Smooth muscle cell (in vitro differentiated cells): Measurements from ENCODE around the gene KIAA1328. TPM values are rescaled to one million over a fixed set of nuclear protein-coding genes. Genes with fewer than 3 reads are reported as not detected.

Experiments used
- DNase-seq: peaks from one replicate; lab custom pipeline; 2025; ENCODE audit not compliant: unreplicated experiment; lab: John Stamatoyannopoulos, UW
- H2AFZ ChIP-seq: fragments of 200-600 bp; sonication (generic); 2 replicates; pipeline ENCODE4 v1.6.0; 2016; ENCODE audit warnings: antibody characterized with exemption, low read depth, mild to moderate bottlenecking
- H3F3A ChIP-seq: fragments of 200-600 bp; sonication (generic); 2 replicates; pipeline ENCODE4 v1.6.0; 2017; ENCODE audit warnings: antibody characterized with exemption, low read depth
- H3K27ac ChIP-seq: fragments of 200-600 bp; sonication (generic); 2 replicates; pipeline ENCODE4 v1.5.1; 2016; ENCODE audit warnings: low read depth, mild to moderate bottlenecking
- H3K27me3 ChIP-seq: fragments of 200-600 bp; sonication (generic); 2 replicates; pipeline ENCODE4 v1.6.1; 2016; ENCODE audit warnings: low read depth, mild to moderate bottlenecking
- H3K36me3 ChIP-seq: fragments of 200-600 bp; sonication (generic); 2 replicates; pipeline ENCODE4 v1.5.1; 2016; ENCODE audit warnings: low read depth
- H3K4me1 ChIP-seq: fragments of 200-600 bp; sonication (generic); 2 replicates; pipeline ENCODE4 v1.5.1; 2016; ENCODE audit warnings: low read depth
- H3K4me2 ChIP-seq: fragments of 200-600 bp; sonication (generic); 2 replicates; pipeline ENCODE4 v1.6.0; 2016; ENCODE audit warnings: mild to moderate bottlenecking
- H3K4me3 ChIP-seq: fragments of 200-600 bp; sonication (generic); 2 replicates; pipeline ENCODE4 v1.5.1; 2016; ENCODE audit warnings: mild to moderate bottlenecking
- H3K79me2 ChIP-seq: fragments of 200-600 bp; sonication (generic); 2 replicates; pipeline ENCODE4 v1.6.0; 2016; ENCODE audit warnings: low read depth, mild to moderate bottlenecking
- H3K9ac ChIP-seq: fragments of 200-600 bp; sonication (generic); 2 replicates; pipeline ENCODE4 v1.6.0; 2016; ENCODE audit warnings: low read depth
- H3K9me3 ChIP-seq: fragments of 200-600 bp; sonication (generic); replicated peaks from 2 replicates; pipeline ENCODE4 v1.5.1; 2016; ENCODE audit warnings: low read depth
- H4K20me1 ChIP-seq: fragments of 200-600 bp; sonication (generic); 2 replicates; pipeline ENCODE4 v1.6.0; 2016; ENCODE audit warnings: low read depth
- WGBS: methylation state at CpG from one replicate; pipeline ENCODE4 v1.1.7; 2016; ENCODE audit warnings: low lambda C conversion rate; 5-methylcytosine and 5-hydroxymethylcytosine counted together
- polyA plus RNA-seq: library from polyadenylated mRNA; unstranded; fragments of >200 nt; fragmentation: Nextera tagmentation; extraction: Ambion mirVana; gene quantifications from 2 replicates; pipeline ENCODE4 v1.2.1, GENCODE V29; 2016
- total RNA-seq: library from RNA; depleted of rRNA; stranded (reverse); fragments of >200 nt; gene quantifications from 2 replicates; pipeline ENCODE4 v1.2.3, GENCODE V29; 2014
- TF ChIP-seq, protein P1 (sequence below): fragments of 200-600 bp; sonication (generic); IDR thresholded peaks from 2 replicates; pipeline ENCODE4 v1.5.1; 2017; ENCODE audit warnings: borderline replicate concordance, mild to moderate bottlenecking, antibody characterized with exemption; ENCODE audit not compliant: insufficient read depth, poor library complexity, severe bottlenecking

KIAA1328 gene
- total and polyA plus RNA-seq, 2 experiments from 2014 or later: 2.2 to 11.7 TPM

DNA sequence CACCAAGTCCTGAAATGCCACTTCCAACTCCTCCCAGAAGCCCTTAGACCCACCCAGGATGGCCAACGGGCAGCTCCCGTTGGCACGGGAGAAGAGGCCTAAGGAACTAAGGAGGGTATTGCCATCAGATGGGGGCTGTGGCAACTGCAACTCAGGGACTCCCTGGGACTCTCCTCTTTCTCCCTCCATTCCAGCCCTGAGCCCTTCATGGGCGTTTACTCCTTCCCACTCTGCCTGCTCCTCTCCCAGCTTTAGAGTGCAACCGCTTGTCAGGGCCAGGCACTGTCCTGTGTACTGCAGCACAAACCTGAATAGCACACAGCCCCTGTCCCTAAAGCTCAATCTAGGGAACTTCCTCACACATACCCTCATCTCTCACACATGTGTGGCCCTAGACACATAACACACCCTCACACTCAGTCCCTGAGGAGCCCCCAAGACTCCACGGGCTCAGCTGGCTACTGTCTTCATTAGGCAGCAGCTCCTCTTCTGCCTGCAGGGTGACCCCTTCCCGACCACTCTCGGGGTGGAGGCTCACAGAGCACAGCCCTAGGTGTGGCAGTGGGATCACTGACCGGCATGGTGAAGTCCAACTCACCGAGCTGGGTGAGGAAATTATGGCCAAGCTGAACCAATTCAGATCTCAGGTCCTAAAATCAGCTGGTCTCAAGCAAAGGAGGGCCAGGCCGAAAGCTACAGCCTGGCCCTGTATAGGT lies 420.4 kb downstream of the KIAA1328 start:
- no peak for DNase-seq
- 90% methylated on average over 11 of the region's 11 CpGs for WGBS

DNA sequence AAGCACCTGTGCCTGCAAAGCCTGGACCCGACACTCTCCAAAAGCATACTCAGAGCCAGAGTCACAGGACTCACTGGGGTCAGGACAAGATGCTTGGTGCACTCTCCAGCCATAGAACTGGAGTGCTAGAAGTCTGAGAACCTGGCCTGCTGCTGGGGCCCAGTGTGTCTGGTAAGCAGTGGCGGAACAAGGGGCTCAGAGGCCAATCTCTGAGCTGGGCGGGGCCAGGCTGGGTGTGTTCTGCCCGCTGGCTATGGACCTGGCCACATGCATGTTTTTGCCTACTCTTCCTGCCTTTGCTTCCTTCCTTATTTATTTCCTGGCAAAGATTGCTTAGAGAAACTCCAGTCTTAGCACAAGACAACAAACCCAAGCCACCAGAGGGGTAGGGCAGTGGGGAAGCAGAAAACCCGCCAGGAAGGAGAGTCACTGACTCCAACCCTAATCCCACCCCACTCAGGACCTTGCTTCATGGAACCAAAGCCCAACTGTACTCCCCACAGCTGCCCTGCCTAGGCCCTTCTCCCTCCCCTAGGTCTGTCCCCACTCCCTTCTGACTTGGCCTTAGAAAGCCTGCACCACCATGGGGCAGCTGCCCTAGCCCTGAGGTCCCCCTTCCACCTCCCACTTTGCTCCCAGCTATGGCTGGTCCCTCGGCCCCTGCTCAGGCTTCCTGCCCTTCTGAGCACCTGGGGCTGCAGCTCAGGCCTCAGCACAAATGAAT lies 421.1 kb downstream of the KIAA1328 start:
- H3K36me3 ChIP-seq: no peaks in the 10 kb centered on the region
- no peaks in the 10 kb centered on the region for H4K20me1 ChIP-seq
- no peak overlapping the region for H3K4me3 ChIP-seq
- DNase-seq: no peak
- TF ChIP-seq, protein P1, sequence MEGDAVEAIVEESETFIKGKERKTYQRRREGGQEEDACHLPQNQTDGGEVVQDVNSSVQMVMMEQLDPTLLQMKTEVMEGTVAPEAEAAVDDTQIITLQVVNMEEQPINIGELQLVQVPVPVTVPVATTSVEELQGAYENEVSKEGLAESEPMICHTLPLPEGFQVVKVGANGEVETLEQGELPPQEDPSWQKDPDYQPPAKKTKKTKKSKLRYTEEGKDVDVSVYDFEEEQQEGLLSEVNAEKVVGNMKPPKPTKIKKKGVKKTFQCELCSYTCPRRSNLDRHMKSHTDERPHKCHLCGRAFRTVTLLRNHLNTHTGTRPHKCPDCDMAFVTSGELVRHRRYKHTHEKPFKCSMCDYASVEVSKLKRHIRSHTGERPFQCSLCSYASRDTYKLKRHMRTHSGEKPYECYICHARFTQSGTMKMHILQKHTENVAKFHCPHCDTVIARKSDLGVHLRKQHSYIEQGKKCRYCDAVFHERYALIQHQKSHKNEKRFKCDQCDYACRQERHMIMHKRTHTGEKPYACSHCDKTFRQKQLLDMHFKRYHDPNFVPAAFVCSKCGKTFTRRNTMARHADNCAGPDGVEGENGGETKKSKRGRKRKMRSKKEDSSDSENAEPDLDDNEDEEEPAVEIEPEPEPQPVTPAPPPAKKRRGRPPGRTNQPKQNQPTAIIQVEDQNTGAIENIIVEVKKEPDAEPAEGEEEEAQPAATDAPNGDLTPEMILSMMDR: no peak
- 93% methylated on average over 6 of the region's 6 CpGs for WGBS
- H3K9me3 ChIP-seq: no peaks in the 10 kb centered on the region
- peaks cover 4% of the 10 kb centered on the region for H3F3A ChIP-seq
- no peak overlapping the region for H3K9ac ChIP-seq
- H3K4me2 ChIP-seq: no peak overlapping the region
- peaks cover 38% of the 10 kb centered on the region for H3K27me3 ChIP-seq
- no peak overlapping the region for H2AFZ ChIP-seq
- no peaks in the 10 kb centered on the region for H3K79me2 ChIP-seq
- H3K27ac ChIP-seq: no peak overlapping the region
- no peaks in the 10 kb centered on the region for H3K4me1 ChIP-seq

More for the DNA sequence above, 420.4 kb downstream of the KIAA1328 start:
- H3K36me3 ChIP-seq: no peaks in the 10 kb centered on the region
- no peaks in the 10 kb centered on the region for H3F3A ChIP-seq
- H3K27ac ChIP-seq: no peak overlapping the region
- H3K9me3 ChIP-seq: no peaks in the 10 kb centered on the region
- no peaks in the 10 kb centered on the region for H4K20me1 ChIP-seq
- H3K79me2 ChIP-seq: no peaks in the 10 kb centered on the region
- no peaks in the 10 kb centered on the region for H3K4me1 ChIP-seq
- H3K4me2 ChIP-seq: no peak overlapping the region
- H2AFZ ChIP-seq: no peak overlapping the region
- H3K4me3 ChIP-seq: no peak overlapping the region
- H3K27me3 ChIP-seq: peaks cover 45% of the 10 kb centered on the region
- TF ChIP-seq, protein P1: no peak
- no peak overlapping the region for H3K9ac ChIP-seq

DNA sequence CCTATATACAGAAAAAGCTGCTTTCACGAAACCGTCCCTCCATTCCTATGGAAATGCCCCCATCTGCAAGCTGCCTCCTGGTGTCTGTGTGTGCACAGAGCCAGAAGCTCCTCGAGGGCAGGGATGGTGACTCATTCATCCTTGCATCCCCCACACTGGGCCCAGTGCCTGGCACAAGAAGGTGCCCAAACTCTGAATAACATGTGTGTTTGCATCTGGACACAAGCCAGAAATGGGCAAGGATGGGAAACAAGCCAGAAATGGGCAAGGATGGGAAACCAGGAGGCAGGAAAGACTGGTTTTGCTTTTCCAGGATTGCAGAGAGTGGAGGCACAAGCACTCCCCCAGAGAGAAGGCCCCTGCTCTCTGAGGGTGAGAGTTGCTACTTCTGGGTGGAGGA lies 422.8 kb downstream of the KIAA1328 start:
- H3K27ac ChIP-seq: no peak overlapping the region
- peaks cover 4% of the 10 kb centered on the region for H3F3A ChIP-seq
- no peaks in the 10 kb centered on the region for H3K9me3 ChIP-seq
- H3K79me2 ChIP-seq: no peaks in the 10 kb centered on the region
- DNase-seq: no peak
- H3K36me3 ChIP-seq: no peaks in the 10 kb centered on the region
- TF ChIP-seq, protein P1: no peak
- peaks cover 45% of the 10 kb centered on the region for H3K27me3 ChIP-seq
- H3K9ac ChIP-seq: no peak overlapping the region
- no peaks in the 10 kb centered on the region for H3K4me1 ChIP-seq
- no peaks in the 10 kb centered on the region for H4K20me1 ChIP-seq
- no peak overlapping the region for H3K4me2 ChIP-seq
- no peak overlapping the region for H2AFZ ChIP-seq
- no peak overlapping the region for H3K4me3 ChIP-seq
- 62% methylated on average over 3 of the region's 3 CpGs for WGBS
